OCI-LY7 (cell line): Measurements from ENCODE around the gene ZNF407. TPM values are rescaled to one million over a fixed set of nuclear protein-coding genes. Genes with fewer than 3 reads are reported as not detected.

Source experiments
- BruUV-seq: library from RNA; stranded (reverse); fragments of 400-500 nt; replicated peaks from 2 replicates; lab custom pipeline; 2021; lab: Mats Ljungman, UMichigan
- CTCF ChIA-PET: fragments of 300-600 bp; sonication (Branson Sonifier 250); formaldehyde crosslinking; loops from one replicate; lab custom pipeline; 2022; ENCODE audit warnings: antibody characterized with exemption; ENCODE audit not compliant: unreplicated experiment; lab: Charles Lee
- POLR2A ChIA-PET: fragments of 300-600 bp; sonication (Branson Sonifier 250); formaldehyde crosslinking; loops from one replicate; lab custom pipeline; 2022; ENCODE audit warnings: antibody characterized with exemption; lab: Charles Lee
- DNase-seq: peaks from one replicate; pipeline ENCODE4 v3.0.0-alpha.2; 2015; ENCODE audit warnings: low spot score
- H2AFZ ChIP-seq: fragments of 200-600 bp; sonication (generic), shearing (Covaris generic); 2 replicates; pipeline ENCODE4 v1.6.1; 2014; ENCODE audit warnings: mild to moderate bottlenecking, antibody characterized with exemption, low read length, moderate library complexity
- H3K27ac ChIP-seq: fragments of 200-600 bp; sonication (generic); 2 replicates; pipeline ENCODE4 v1.5.1; 2014; ENCODE audit warnings: mixed run types, low read depth, mild to moderate bottlenecking, moderate library complexity, low read length, inconsistent platforms; ENCODE audit not compliant: poor library complexity, severe bottlenecking
- H3K36me3 ChIP-seq: fragments of 200-600 bp; sonication (generic); 2 replicates; pipeline ENCODE4 v1.6.1; 2014; ENCODE audit warnings: mild to moderate bottlenecking, antibody characterized with exemption, low read length, moderate library complexity, mixed read lengths; ENCODE audit not compliant: insufficient read depth
- H3K4me1 ChIP-seq: fragments of 200-600 bp; sonication (generic); 2 replicates; pipeline ENCODE4 v1.5.1; 2014; ENCODE audit warnings: mild to moderate bottlenecking, low read length; ENCODE audit not compliant: insufficient read depth, poor library complexity, severe bottlenecking
- H3K4me2 ChIP-seq: fragments of 200-600 bp; sonication (generic); 2 replicates; pipeline ENCODE4 v1.6.1; 2014; ENCODE audit warnings: mild to moderate bottlenecking, low read length
- H3K4me3 ChIP-seq: fragments of 200-600 bp; sonication (generic); 2 replicates; pipeline ENCODE4 v1.5.1; 2014; ENCODE audit warnings: mild to moderate bottlenecking, low read depth, low read length; ENCODE audit not compliant: poor library complexity, severe bottlenecking
- H3K79me2 ChIP-seq: fragments of 200-600 bp; sonication (generic); 2 replicates; pipeline ENCODE4 v1.6.1; 2016; ENCODE audit warnings: low read depth, mild to moderate bottlenecking, low read length, moderate library complexity, mixed read lengths; ENCODE audit not compliant: insufficient read depth
- H3K9me2 ChIP-seq: fragments of 200-600 bp; sonication (generic); 2 replicates; pipeline ENCODE4 v1.6.1; 2016; ENCODE audit warnings: mild to moderate bottlenecking, low read length, mixed read lengths; ENCODE audit not compliant: insufficient read depth
- H3K9me3 ChIP-seq: fragments of 200-600 bp; sonication (generic); 2 replicates; pipeline ENCODE4 v1.6.1; 2014; ENCODE audit warnings: mild to moderate bottlenecking, mixed run types, low read length, mixed read lengths
- H4K20me1 ChIP-seq: fragments of 200-600 bp; sonication (generic); 2 replicates; pipeline ENCODE4 v1.6.1; 2014; ENCODE audit warnings: mild to moderate bottlenecking, antibody characterized with exemption, low read length, moderate library complexity, mixed read lengths; ENCODE audit not compliant: insufficient read depth
- CTCF ChIP-seq: fragments of 200-600 bp; sonication (generic); conservative IDR thresholded peaks from 2 replicates; pipeline ENCODE4 v1.5.1; 2014; ENCODE audit warnings: mild to moderate bottlenecking, antibody characterized with exemption, low read length, moderate library complexity, mixed read lengths
- EZH2phosphoT487 ChIP-seq: fragments of 200-600 bp; sonication (generic); IDR thresholded peaks from 2 replicates; pipeline ENCODE4 v1.6.1; 2018; ENCODE audit warnings: low read depth, borderline replicate concordance, mild to moderate bottlenecking, mixed run types, antibody characterized with exemption, low read length, moderate library complexity, mixed read lengths
- intact Hi-C: fragments of 100-400 bp; cut with micrococcal nuclease; formaldehyde crosslinking; loops from one replicate; pipeline ENCODE4 v1.10.0; 2022; ENCODE audit not compliant: unreplicated experiment
- total RNA-seq, 2 experiments: library from RNA; depleted of rRNA in 1 of 2; stranded (reverse); fragments of >200 nt in 1 of 2; shearing (Covaris generic) in 1 of 2; gene quantifications; 2 replicates each; pipeline ENCODE4 v1.2.3, GENCODE V29; 2014 to 2022

Gene ZNF407
- total RNA-seq, 2 experiments from 2014 or later, result 8.9 to 11.9 TPM

DNA sequence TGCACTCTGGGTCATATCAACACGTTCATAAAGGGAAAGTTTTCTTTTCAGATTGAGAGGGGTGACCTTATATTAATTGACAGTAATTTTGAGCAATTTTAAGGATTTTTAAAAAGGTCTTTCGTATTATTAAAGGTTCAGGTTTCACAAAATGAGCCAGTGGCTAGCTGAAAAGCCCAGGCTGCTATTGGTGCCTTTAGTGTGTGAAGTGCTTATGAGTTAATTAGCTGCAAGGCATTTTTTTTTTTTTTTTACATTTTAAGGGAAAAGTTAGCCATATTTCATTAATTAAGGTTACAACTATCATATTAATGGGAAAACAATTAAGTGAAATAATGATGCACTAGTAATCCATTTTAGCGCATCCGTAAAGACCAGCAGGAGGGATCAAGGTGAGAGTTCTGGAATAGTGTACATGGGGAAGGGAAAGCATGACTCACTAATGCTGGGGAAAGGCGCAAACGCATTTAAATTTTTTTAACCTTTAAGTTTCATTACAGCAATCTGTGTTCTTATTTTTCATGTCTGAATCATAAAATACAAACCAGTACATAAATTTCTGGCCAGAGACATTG lies 200.0 kb downstream of the ZNF407 start:
- TF ChIP-seq CTCF (no peak), EZH2phosphoT487 (no peak)
- Histone ChIP-seq H3K79me2 (no peaks in the 10 kb centered on the region), H3K9me3 (no peaks in the 10 kb centered on the region), H3K27ac (peak overlapping the region; percentile 50), H3K4me2 (peak overlapping the region; percentile 83), H3K36me3 (no peaks in the 10 kb centered on the region; the same call in 1 of the 2 replicates), H3K9me2 (no peaks in the 10 kb centered on the region), H3K4me1 (peaks cover 37% of the 10 kb centered on the region), H3K4me3 (peak overlapping the region; percentile 49), H2AFZ (peak overlapping the region; percentile 41; the same call in 1 of the 2 replicates), H4K20me1 (no peaks in the 10 kb centered on the region)
- CTCF ChIA-PET, result no interaction called here
- intact Hi-C loops, result no loop called here
- POLR2A ChIA-PET, result interaction anchor here (1.5 kb wide), 1 partner anchor 7 kb away, joined by 3 read pairs; no protein-coding TSS in a partner anchor
- BruUV-seq, result no TSS peak
- DNase-seq, result no peak

GRCh38 chr18:74799542-74799941 lies 201.9 kb downstream of the ZNF407 start:
- BruUV-seq, result no TSS peak

More at GRCh38 chr18:74799542-74799941, 201.9 kb downstream of the ZNF407 start:
- ChIA-PET CTCF (no interaction called here), POLR2A (no interaction called here)
- Histone ChIP-seq H4K20me1 (no peaks in the 10 kb centered on the region), H3K4me3 (no peak overlapping the region), H2AFZ (no peak overlapping the region), H3K27ac (no peak overlapping the region), H3K36me3 (no peaks in the 10 kb centered on the region), H3K79me2 (no peaks in the 10 kb centered on the region), H3K4me1 (peaks cover 40% of the 10 kb centered on the region), H3K9me3 (no peaks in the 10 kb centered on the region), H3K9me2 (no peaks in the 10 kb centered on the region), H3K4me2 (no peak overlapping the region)
- DNase-seq, result no peak
- intact Hi-C loops, result no loop called here
- TF ChIP-seq CTCF (no peak), EZH2phosphoT487 (no peak)
